C4-2B (cell line): Measurements from ENCODE around the gene CARD10.
A peak's percentile ranks its signal among the peaks of the same experiment; 100 is the strongest.

Source experiments
- H3K27ac ChIP-seq: fragments of 450-650 bp; 2 replicates; pipeline ENCODE4 v1.5.1; 2017
- CTCF ChIP-seq: fragments of 450-650 bp; conservative IDR thresholded peaks from 2 replicates; pipeline ENCODE4 v1.5.1; 2017; ENCODE audit warnings: mild to moderate bottlenecking
- ZFX ChIP-seq: fragments of 450-650 bp; IDR thresholded peaks from 2 replicates; pipeline ENCODE4 v1.6.1; 2017

Gene CARD10

DNA sequence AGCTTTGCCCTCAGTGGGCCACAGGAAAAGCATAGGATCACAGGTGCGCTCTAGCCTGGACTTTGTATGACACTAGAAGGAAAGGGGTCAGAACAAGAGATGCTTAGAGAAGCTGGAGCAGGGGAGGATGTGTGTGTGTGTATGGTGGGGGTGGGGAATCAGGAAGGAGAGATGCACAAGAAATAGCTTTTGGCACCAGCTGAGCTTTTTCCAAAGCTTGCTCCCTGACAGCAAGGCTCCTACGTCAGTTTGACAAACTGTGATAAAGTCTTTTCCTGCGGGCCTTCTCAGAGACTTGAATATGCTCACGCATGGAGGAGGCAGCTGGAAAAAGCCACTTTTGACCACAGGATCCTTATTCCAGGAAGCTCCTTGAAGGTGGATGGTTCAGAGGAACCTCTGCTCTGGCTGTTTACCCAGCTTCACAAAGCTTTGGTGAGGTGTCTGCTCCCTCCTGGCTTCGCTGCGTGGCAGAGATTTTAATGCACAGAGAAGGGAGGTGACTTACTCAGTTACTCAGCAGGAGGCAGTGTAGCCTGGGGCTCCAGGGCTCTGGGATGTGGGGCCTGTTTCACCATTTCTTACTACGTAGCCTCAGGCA is 45.0 kb upstream of the CARD10 start:
- H3K27ac ChIP-seq, result peak overlapping the region; percentile 89
- TF ChIP-seq ZFX (no peak), CTCF (no peak)

DNA sequence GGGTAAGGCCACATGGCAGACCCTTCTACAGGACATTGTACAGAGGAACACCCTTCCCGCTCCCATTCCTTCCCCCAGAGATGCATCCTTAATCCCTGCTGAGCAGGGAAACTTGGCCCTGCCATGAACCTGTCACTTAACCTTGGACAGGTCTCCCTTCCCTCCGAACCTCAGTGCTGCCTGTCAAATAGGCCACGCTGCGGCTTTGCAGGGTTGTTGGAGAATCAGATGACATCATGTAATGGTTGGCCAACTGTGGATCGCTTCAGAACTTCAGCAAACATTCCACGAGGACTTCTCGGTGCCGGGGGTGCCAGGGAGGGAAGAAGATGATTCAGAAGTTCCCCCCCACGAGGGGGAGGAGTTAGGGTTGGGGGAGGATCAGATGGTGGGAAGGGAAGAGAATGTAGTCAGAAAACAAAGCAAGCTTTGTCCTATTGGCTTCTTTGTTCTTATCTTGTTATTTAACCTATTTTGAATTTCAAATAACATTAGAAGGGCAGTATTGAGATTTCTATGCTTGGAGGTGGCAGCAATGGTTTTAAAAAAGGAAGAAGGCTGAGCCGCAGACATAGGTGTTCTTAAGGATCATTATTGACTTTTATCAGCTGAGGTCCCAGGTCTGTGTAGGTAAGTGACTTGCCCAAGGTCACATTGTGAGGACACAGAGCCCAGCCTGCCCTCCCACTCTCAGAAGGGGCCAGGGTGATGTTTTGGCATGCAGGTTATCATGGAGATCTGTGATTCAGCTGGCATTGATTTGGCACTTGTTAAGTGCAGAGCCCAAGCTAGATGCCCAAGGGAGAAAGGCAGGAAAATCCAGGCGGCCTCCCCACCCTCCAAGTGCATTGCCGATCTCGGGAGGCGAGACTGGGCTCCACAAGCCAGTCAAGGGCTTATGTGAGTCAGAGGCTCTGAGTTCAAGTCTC is 44.2 kb upstream of the CARD10 start:
- TF ChIP-seq ZFX (no peak), CTCF (no peak)
- H3K27ac ChIP-seq, result peak overlapping the region; percentile 89

DNA sequence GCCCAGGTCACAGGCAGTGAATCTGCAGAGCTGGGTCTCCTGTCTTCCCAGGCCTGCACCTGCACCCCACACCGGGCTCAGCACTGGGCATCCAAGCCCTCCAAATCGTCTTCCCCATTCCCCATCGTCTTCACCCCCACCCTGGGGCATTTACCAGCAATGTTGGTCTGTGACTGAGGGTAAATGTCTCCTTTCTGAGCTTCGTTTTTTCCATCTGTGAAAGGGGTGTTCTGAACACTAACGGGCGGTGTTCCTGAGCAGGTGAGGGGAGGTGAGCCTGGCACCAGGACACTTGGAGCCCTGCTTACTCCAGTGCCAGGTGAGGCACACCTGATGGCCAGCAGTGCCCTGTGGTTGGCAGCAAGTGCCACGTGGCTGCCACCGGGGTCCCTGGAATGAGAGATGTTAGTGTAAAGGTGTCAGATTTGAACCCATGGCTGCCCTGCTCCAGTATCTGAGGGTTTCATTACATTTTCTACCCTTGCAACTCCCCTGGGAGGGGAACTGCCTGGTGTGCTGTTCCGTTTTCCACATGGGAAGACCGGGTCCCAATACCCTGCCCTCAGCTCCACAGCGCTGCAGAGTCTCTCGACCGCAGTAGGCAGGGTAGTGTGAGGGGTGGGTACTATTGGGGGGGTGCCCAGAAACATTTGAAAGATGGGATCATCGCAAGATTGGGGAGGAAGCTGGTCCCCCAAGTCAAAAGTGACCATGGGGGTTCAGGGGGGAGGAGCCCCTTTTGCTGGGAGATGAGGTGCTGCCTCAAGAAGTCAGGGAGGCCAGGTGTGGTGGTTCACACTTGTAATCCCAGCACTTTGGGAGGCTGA is 43.0 kb upstream of the CARD10 start:
- H3K27ac ChIP-seq, result peak overlapping the region; percentile 89
- TF ChIP-seq CTCF (peak; percentile 52), ZFX (no peak)

DNA sequence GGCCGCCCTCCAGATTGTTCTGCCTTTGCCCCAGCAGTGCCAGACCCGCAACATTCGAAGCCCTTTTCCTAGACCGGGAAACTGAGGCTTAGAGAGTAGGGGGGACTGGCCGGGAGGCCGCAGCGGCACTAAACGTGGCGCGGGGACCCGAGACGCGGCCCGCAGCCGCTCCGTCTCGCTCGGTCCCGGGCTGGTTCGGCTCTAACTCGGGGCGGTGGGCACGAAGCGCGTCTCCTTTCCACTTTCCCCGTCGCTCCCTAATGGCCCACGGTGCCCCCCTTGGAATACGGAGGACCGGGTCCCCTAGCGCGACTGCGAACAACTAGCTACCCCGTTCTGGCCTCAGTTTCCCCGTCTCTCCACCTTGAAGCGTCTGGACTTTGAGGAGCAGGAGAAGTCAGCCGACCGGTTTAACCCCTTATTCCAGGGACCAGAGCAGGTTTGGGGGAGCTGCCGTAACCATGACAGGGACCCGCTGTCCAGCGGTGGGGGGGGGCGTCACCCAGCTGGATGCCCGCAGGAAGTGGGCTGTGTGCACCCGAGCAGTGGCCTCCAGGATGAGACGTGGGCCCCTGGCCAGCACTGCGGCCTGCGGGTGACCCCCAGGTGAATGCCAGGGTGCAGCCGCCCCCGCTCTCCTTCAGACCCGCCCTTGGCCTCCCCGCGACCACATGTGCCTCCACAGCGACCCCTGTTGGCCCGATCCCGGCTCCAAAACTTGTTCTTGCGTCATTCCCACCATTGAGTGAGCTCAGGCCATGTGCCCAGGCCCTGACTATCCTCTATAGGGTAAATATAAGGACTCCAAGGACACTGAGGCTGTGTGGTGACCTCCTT is 42.2 kb upstream of the CARD10 start:
- no peak for TF ChIP-seq ZFX
- peak; percentile 87 for TF ChIP-seq CTCF
- H3K27ac ChIP-seq, result peak overlapping the region; percentile 89

DNA sequence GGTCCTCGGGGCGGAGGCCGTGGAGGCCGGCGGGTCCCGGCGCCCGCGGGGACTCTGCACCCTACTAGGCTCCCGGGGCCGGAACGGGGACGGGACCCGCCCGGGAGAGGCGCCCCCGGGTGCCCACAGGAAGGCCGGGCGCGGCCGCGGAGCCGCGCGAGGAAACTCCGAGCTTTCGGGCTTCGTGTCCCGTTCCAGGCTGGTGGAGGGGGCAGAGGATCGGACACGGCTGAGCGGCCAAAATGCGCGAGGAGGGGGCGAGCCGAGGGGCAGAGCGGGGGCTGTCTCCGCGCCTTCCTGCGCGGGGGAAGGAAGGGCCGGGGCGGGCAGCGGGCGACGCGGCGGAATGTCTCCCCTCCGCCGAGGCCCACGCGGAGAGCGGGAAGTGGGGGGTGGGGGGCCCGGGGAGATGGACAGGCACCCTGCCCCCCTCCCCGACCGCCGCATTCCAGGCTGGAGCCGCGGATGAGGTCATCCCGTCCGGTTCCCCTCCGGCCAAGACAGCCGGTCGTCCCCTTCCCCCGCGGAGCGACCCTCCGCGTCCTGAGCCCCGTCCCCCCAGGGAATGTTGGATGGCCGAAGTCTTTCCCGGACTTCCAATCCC is 41.5 kb upstream of the CARD10 start:
- H3K27ac ChIP-seq, result peak overlapping the region; percentile 89
- TF ChIP-seq ZFX (peak; percentile 70; the same call in 1 of the 2 replicates), CTCF (no peak)

DNA sequence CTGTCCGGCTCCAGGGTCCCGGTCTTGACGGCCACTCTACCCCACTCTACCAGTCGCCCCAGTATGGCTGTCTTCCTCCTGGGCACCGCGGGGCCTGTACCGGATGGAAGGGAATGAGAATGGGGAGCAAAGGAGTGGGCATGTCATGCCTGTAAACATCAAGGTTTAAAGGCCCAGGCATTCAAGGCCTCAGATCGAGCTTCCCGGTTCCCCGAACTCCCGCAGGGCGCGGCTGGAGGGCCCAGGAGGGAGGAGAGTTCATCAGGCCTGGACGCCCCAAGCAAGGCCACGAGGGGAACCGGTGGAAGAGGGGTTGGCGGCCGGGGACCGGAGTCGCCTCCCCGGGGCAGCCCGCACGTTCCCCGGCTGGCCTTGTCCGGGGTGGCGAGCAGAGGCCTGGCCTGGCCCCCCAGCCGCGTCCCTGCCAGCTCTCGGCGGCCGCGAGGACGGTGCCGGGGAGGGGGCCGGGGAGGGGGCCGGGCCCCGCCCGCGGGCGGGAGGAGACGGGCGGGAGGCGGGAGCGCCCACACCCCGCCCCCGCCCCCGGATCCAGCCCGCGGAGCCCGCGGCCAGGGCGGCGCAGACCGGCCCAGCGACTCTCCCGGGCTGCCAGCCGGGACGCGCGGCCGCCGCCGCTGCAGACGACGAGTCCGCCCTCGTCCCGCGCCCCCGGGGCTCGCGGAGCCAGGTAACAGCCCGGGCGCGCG is 40.8 kb upstream of the CARD10 start, which contains the start of gene CDC42EP1:
CDC42EP1 (plus strand) TSS at position 580 of the 707 bp plus-strand sequence. CDS start 5,870 bp downstream, outside the sequence.
- TF ChIP-seq CTCF (no peak), ZFX (no peak)
- peak within 1 kb of the TSS; percentile 89 for H3K27ac ChIP-seq
